Activated CD4-positive, alpha-beta T cell treated with anti-CD3 and anti-CD28 coated beads, Interleukin-2, amount 10 ng/mL, durations not matched to agents 7 days and 5 days (primary cell): ENCODE measurements around the gene VASH2. TPM values are rescaled to one million over a fixed set of nuclear protein-coding genes. Genes with fewer than 3 reads are reported as not detected.

ENCODE experiments used
- CTCF ChIA-PET: fragments of 350-600 bp; sonication (Branson Sonifier 250); formaldehyde crosslinking; loops from one replicate; lab custom pipeline; 2021; ENCODE audit warnings: antibody characterized with exemption; lab: Charles Lee
- POLR2A ChIA-PET: fragments of 350-600 bp; sonication (Branson Sonifier 250); formaldehyde crosslinking; loops from one replicate; lab custom pipeline; 2021; ENCODE audit warnings: antibody characterized with exemption; lab: Charles Lee
- DNase-seq: peaks from one replicate; pipeline ENCODE4 v3.0.0-alpha.2; 2020
- H3K27ac Mint-ChIP-seq: one replicate; pipeline ENCODE4 v1.8.0; 2021; ENCODE audit warnings: mild to moderate bottlenecking, moderate library complexity, mixed read lengths
- H3K27me3 Mint-ChIP-seq: one replicate; pipeline ENCODE4 v1.8.0; 2021; ENCODE audit warnings: mixed read lengths
- H3K36me3 Mint-ChIP-seq: one replicate; pipeline ENCODE4 v1.8.0; 2021; ENCODE audit warnings: low read depth, mixed read lengths
- H3K4me1 Mint-ChIP-seq: one replicate; pipeline ENCODE4 v1.8.0; 2021; ENCODE audit warnings: mixed read lengths
- H3K4me3 Mint-ChIP-seq: one replicate; pipeline ENCODE4 v1.8.0; 2021; ENCODE audit warnings: mild to moderate bottlenecking, moderate library complexity, mixed read lengths
- H3K9me3 Mint-ChIP-seq: one replicate; pipeline ENCODE4 v1.8.0; 2021; ENCODE audit warnings: mixed read lengths
- total RNA-seq, 2 experiments: library from RNA; stranded (reverse); gene quantifications; one replicate each; pipeline ENCODE4 v1.2.3, GENCODE V29; 2021

Gene VASH2
- total RNA-seq, 2 experiments from 2014 or later, result 0.12 TPM; not detected in 1

- POLR2A ChIA-PET, result no interaction called here
- CTCF ChIA-PET, result interaction anchor here (0.6 to 1.2 kb wide), 4 partner anchors 9 to 132 kb away, joined by 3 to 4 read pairs (median 4); partner anchors contain the start of gene VASH2
- no peak for DNase-seq
- Mint-ChIP-seq H3K4me3 (no peak overlapping the region), H3K9me3 (peaks cover 3% of the 10 kb centered on the region), H3K27ac (no peak overlapping the region), H3K36me3 (no peaks in the 10 kb centered on the region), H3K4me1 (no peaks in the 10 kb centered on the region), H3K27me3 (peaks cover 10% of the 10 kb centered on the region)
These were observed 13.3 kb upstream of the VASH2 start for GRCh38 chr1:212937034-212937433.

- Mint-ChIP-seq H3K36me3 (no peaks in the 10 kb centered on the region), H3K27ac (no peak overlapping the region), H3K27me3 (peaks cover 12% of the 10 kb centered on the region), H3K9me3 (peaks cover 3% of the 10 kb centered on the region), H3K4me1 (no peaks in the 10 kb centered on the region), H3K4me3 (no peak overlapping the region)
- no peak for DNase-seq
- ChIA-PET POLR2A (no interaction called here), CTCF (no interaction called here)
These were observed 11.5 kb upstream of the VASH2 start for GRCh38 chr1:212938846-212939245.

DNA sequence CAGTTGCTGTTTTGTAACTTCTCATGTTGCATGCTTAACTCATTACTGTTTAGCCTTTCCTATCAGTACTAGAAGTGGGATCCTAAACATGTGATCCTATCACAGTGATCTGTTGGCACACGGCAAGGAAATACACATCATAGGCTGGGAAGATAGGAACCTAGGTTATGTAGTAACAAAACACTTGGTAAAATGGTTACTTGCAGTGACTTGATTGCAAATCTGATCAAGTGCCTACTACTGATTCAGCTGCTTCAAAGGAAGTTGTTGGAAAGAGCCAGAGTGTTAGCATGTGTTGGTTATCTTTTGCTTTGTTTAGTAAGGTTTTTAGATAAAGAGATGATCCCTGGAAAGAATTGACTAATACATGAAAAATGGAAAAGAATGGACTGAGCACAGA is 8.9 kb upstream of the VASH2 start:
- Mint-ChIP-seq H3K27me3 (peaks cover 17% of the 10 kb centered on the region), H3K36me3 (no peaks in the 10 kb centered on the region), H3K27ac (no peak overlapping the region), H3K4me1 (no peaks in the 10 kb centered on the region), H3K4me3 (no peak overlapping the region), H3K9me3 (peaks cover 3% of the 10 kb centered on the region)
- CTCF ChIA-PET, result interaction anchor here (1.3 kb wide), 1 partner anchor 23 kb away, joined by 3 read pairs; no protein-coding TSS in a partner anchor
- POLR2A ChIA-PET, result no interaction called here
- no peak for DNase-seq

DNA sequence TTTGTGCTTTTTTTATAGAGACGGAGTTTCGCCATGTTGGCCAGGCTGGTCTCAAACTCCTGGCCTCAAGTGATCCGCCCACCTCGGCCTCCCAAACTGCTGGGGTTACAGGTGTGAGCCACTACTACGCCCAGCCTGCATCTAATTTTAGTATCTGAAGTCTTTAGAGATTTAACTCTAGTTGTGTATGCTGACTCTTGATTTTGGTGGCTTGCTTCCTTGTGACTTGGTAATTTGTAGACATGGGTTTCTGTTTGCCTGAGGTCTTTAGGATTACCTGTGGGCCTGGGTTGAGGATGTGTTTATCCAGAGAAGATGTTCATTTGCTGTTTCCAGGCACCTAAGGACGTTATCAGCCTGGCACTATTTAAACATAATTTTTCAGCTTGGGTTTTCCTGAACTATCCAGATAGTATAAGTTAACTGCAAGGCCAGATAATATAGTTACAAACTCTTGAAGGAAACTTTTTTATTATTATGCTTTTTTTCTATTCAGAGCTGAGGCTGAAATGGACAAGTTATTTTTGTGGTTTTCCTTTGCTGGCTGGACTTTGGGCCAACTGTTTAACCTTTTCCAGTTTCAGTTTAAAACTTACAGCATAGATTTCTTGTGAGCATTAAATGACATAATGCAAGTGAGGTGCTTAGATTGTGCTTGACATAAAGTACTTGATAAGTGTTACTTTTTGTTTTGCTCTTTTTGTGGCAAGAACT is 7.5 kb upstream of the VASH2 start:
- H3K27ac Mint-ChIP-seq, result no peak overlapping the region
- ChIA-PET CTCF (no interaction called here), POLR2A (no interaction called here)
- H3K27me3 Mint-ChIP-seq, result peaks cover 20% of the 10 kb centered on the region
- no peak for DNase-seq
- H3K4me3 Mint-ChIP-seq, result no peak overlapping the region
- H3K4me1 Mint-ChIP-seq, result no peaks in the 10 kb centered on the region
- peaks cover 3% of the 10 kb centered on the region for H3K9me3 Mint-ChIP-seq
- H3K36me3 Mint-ChIP-seq, result no peaks in the 10 kb centered on the region

DNA sequence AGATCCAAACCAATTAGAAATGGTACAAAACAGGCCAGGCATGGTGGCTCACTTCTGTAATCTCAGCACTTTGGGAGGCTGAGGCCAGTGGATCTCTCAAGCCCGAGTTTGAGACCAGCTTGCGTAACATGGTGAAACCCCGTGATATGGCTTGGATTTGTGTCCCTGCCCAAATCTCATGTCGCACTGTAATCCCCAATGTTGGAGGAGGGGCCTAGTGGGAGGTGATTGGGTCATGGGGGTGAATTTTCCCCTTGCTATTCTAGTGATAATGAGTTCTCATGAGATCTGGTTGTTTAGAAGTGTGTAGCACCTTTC is 7.0 kb upstream of the VASH2 start:
- H3K36me3 Mint-ChIP-seq, result no peaks in the 10 kb centered on the region
- H3K4me1 Mint-ChIP-seq, result no peaks in the 10 kb centered on the region
- DNase-seq, result no peak
- ChIA-PET POLR2A (no interaction called here), CTCF (no interaction called here)
- peaks cover 21% of the 10 kb centered on the region for H3K27me3 Mint-ChIP-seq
- peaks cover 3% of the 10 kb centered on the region for H3K9me3 Mint-ChIP-seq
- no peak overlapping the region for H3K27ac Mint-ChIP-seq
- no peak overlapping the region for H3K4me3 Mint-ChIP-seq

DNA sequence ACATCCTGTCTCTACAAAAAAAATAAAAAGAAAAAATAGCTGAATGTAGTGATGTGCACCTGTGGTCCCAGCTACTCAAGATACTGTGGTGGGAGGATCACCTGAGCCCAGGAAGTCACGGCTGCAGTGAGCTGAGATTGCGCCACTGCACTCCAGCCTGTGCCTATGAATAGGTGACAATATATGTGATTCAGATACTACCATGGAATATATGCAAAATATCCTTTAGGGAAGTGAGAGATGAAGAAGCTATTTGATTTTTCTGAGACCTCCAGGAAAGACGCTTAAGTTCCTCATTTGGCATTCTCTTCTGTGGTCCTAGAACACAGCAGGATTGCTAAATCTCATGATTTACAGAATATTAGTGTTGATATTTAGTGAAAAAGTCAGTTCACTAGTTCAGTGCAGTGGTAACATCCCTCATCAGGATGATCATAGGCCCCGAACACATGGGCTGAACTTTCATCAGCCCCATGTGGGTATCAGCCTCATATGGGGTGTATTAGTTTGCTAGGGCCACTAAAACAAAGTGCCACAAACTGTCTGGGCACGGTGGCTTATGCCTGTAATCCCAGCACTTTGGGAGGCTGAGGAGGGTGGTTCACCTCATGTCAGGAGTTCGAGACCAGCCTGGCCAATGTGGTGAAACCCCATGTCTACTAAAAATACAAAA is 6.0 kb upstream of the VASH2 start:
- POLR2A ChIA-PET, result no interaction called here
- no peak overlapping the region for H3K4me3 Mint-ChIP-seq
- peaks cover 8% of the 10 kb centered on the region for H3K9me3 Mint-ChIP-seq
- no peak for DNase-seq
- no peaks in the 10 kb centered on the region for H3K36me3 Mint-ChIP-seq
- H3K4me1 Mint-ChIP-seq, result peaks cover under 1% of the 10 kb centered on the region
- CTCF ChIA-PET, result no interaction called here
- H3K27me3 Mint-ChIP-seq, result peaks cover 31% of the 10 kb centered on the region
- H3K27ac Mint-ChIP-seq, result no peak overlapping the region

DNA sequence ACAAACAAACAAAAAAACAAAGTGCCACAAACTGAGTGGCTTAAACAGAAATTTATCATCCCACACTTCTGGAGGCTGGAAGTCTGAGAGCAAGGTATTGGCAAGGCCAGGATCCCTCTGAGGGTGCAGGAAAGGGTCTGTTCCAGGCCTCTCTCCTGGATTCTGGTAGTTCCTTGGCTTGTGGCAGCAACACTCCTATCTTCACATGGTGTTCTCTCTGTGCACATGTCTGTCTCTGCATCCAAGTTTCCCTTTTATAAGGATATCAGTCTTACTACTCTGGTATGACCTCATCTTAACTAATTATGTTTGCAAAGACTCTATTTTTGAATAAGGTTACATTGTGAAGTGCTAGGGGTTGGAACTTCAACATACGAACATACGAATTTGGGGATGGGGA is 5.3 kb upstream of the VASH2 start:
- no peak for DNase-seq
- Mint-ChIP-seq H3K27ac (no peak overlapping the region), H3K4me3 (no peak overlapping the region), H3K9me3 (peaks cover 8% of the 10 kb centered on the region), H3K4me1 (peaks cover 5% of the 10 kb centered on the region), H3K36me3 (no peaks in the 10 kb centered on the region), H3K27me3 (peaks cover 34% of the 10 kb centered on the region)
- POLR2A ChIA-PET, result no interaction called here
- CTCF ChIA-PET, result no interaction called here

- ChIA-PET POLR2A (no interaction called here), CTCF (interaction anchor here (1.0 kb wide), 1 partner anchor 9 kb away, joined by 3 read pairs; no protein-coding TSS in a partner anchor)
- Mint-ChIP-seq H3K27me3 (peaks cover 36% of the 10 kb centered on the region), H3K4me1 (peaks cover 8% of the 10 kb centered on the region), H3K27ac (no peak overlapping the region), H3K9me3 (peaks cover 5% of the 10 kb centered on the region), H3K4me3 (no peak overlapping the region), H3K36me3 (no peaks in the 10 kb centered on the region)
- DNase-seq, result no peak
These were observed 4.7 kb upstream of the VASH2 start for GRCh38 chr1:212945463-212946160.

GRCh38 chr1:212946872-212947271 is 3.5 kb upstream of the VASH2 start:
- Mint-ChIP-seq H3K4me3 (no peak overlapping the region), H3K4me1 (peaks cover 11% of the 10 kb centered on the region), H3K36me3 (no peaks in the 10 kb centered on the region), H3K9me3 (peaks cover 5% of the 10 kb centered on the region), H3K27me3 (peaks cover 41% of the 10 kb centered on the region), H3K27ac (no peak overlapping the region)
- POLR2A ChIA-PET, result no interaction called here
- DNase-seq, result no peak
- CTCF ChIA-PET, result no interaction called here

DNA sequence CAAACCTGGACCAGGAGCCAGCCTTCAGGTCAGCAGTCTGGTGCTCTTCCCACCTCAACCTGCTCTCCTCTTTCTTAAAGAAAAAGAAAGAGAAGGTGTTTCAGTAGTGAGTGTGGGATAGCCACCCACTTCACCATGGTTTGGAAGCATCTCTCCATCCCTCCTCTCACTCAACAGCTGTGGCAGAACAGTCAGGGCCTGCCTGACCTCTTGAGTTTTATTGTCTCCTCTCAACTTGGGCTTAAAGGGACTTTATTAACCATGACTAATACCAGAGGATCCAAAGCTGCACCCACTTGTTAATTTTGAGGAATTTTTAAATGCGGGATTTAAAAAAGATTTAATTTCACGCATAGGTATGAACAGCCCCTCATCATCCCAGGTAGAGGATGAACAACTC is 570 bp upstream of the VASH2 start:
- ChIA-PET CTCF (interaction anchor here (0.7 to 1.0 kb wide), 3 partner anchors 8 to 26 kb away, joined by 3 to 7 read pairs (median 3); no protein-coding TSS in a partner anchor), POLR2A (no interaction called here)
- peaks cover 5% of the 10 kb centered on the region for H3K9me3 Mint-ChIP-seq
- no peaks in the 10 kb centered on the region for H3K36me3 Mint-ChIP-seq
- H3K27ac Mint-ChIP-seq, result no peak overlapping the region
- H3K27me3 Mint-ChIP-seq, result peaks cover 67% of the 10 kb centered on the region
- DNase-seq, result no peak
- peak overlapping the region; percentile 77 for H3K4me3 Mint-ChIP-seq
- peaks cover 11% of the 10 kb centered on the region for H3K4me1 Mint-ChIP-seq

DNA sequence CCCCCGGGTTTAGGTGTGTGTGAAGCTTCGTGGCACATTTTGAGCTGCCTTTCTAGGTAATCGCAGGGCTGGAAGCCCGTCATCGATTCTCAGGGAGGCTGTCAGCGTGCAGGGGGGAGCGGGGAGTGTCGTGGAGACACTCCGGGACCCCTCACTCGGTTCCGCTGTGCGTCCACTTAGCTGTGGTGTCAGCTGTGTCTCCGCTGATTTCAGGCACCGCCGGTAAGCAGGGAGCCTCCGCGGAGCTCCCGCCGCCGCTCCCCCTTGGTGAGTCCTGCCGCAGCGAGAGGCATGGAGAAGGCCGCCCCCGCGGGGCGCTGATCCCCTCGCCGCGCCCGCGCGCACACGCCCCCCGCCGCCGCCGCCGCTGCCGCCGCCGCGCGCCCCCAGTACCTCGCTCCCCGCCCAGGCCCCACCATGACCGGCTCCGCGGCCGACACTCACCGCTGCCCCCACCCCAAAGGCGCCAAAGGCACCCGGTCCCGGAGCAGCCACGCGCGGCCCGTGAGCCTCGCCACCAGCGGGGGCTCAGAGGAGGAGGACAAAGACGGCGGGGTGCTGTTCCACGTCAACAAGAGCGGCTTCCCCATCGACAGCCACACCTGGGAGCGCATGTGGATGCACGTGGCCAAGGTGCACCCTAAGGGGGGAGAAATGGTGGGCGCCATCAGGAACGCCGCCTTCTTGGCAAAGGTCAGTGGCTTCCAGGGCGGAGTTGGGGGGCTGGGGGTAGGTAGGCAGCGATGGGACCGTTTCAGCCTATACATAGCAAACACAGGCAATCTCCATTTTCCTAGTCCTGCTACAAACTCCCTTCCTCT is 995 bp downstream of the VASH2 start:
- Mint-ChIP-seq H3K36me3 (no peaks in the 10 kb centered on the region), H3K27me3 (peaks cover 71% of the 10 kb centered on the region), H3K27ac (no peak overlapping the region), H3K9me3 (peaks cover 5% of the 10 kb centered on the region), H3K4me1 (peaks cover 11% of the 10 kb centered on the region), H3K4me3 (peak overlapping the region; percentile 77)
- ChIA-PET POLR2A (interaction anchor here (0.6 to 0.7 kb wide), 3 partner anchors 27 to 1340 kb away, joined by 3 to 5 read pairs (median 3); no protein-coding TSS in a partner anchor), CTCF (interaction anchor here (0.6 to 1.3 kb wide), 5 partner anchors 10 to 1270 kb away, joined by 3 to 4 read pairs (median 3); no protein-coding TSS in a partner anchor)
- DNase-seq, result no peak

- H3K9me3 Mint-ChIP-seq, result peaks cover 5% of the 10 kb centered on the region
- no peak overlapping the region for H3K27ac Mint-ChIP-seq
- peaks cover 11% of the 10 kb centered on the region for H3K4me1 Mint-ChIP-seq
- H3K36me3 Mint-ChIP-seq, result no peaks in the 10 kb centered on the region
- DNase-seq, result no peak
- H3K27me3 Mint-ChIP-seq, result peaks cover 75% of the 10 kb centered on the region
- CTCF ChIA-PET, result interaction anchor here (0.6 to 1.3 kb wide), 3 partner anchors 13 to 1271 kb away, joined by 3 read pairs; no protein-coding TSS in a partner anchor
- POLR2A ChIA-PET, result interaction anchor here (0.6 to 0.7 kb wide), 2 partner anchors 28 to 585 kb away, joined by 3 to 5 read pairs; no protein-coding TSS in a partner anchor
- peak overlapping the region; percentile 26 for H3K4me3 Mint-ChIP-seq
These were observed 1.8 kb downstream of the VASH2 start for GRCh38 chr1:212951947-212952640.
